HepG2 (cell line): ENCODE measurements around the gene ABCC10. TPM values are rescaled to one million over a fixed set of nuclear protein-coding genes. Genes with fewer than 3 reads are reported as not detected.
A peak's percentile ranks its signal among the peaks of the same experiment; 100 is the strongest.

ENCODE experiments used
- AFF4 ChIP-seq: sonication (generic); formaldehyde crosslinking; IDR thresholded peaks from 2 replicates; pipeline ENCODE4 v1.4.0; 2020; ENCODE audit warnings: missing genetic modification reagents
- HNRNPL ChIP-seq: fragments of 200-400 bp; formaldehyde crosslinking; IDR thresholded peaks from 2 replicates; pipeline ENCODE4 v1.6.1; 2017; ENCODE audit warnings: mild to moderate bottlenecking, low read depth, low read length
- LCORL ChIP-seq, 2 experiments: fragments of 450-650 bp in 1 of 2; sonication (generic) in 1 of 2; formaldehyde crosslinking in 1 of 2; IDR thresholded peaks; 2 replicates each; pipeline versions ENCODE4 v1.5.0 to v1.6.1; 2017 to 2020; ENCODE audit warnings: antibody characterized with exemption in 1 of 2, missing genetic modification reagents in 1 of 2
- SCMH1 ChIP-seq: sonication (generic); formaldehyde crosslinking; IDR thresholded peaks from 2 replicates; pipeline ENCODE4 v1.9.0; 2021; ENCODE audit warnings: missing genetic modification reagents, mild to moderate bottlenecking, borderline replicate concordance
- SRSF1 ChIP-seq: fragments of 200-400 bp; formaldehyde crosslinking; optimal IDR thresholded peaks from 2 replicates; pipeline ENCODE3; 2017; ENCODE audit warnings: mild to moderate bottlenecking, low read depth, low read length, moderate library complexity
- ZBED4 ChIP-seq: sonication (generic); formaldehyde crosslinking; IDR thresholded peaks from 2 replicates; pipeline ENCODE4 v1.4.0; 2020; ENCODE audit warnings: missing genetic modification reagents, borderline replicate concordance
- ZNF138 ChIP-seq: sonication (generic); formaldehyde crosslinking; IDR thresholded peaks from 2 replicates; pipeline ENCODE4 v1.5.0; 2020; ENCODE audit warnings: mild to moderate bottlenecking, low read depth, missing genetic modification reagents
- ZNF432 ChIP-seq: sonication (generic); formaldehyde crosslinking; IDR thresholded peaks from 2 replicates; pipeline ENCODE4 v1.5.0; 2020; ENCODE audit warnings: missing genetic modification reagents, mild to moderate bottlenecking, borderline replicate concordance
- ZNF569 ChIP-seq: sonication (generic); formaldehyde crosslinking; IDR thresholded peaks from 2 replicates; pipeline ENCODE4 v1.5.0; 2020; ENCODE audit warnings: mild to moderate bottlenecking, missing genetic modification reagents, moderate library complexity, borderline replicate concordance
- polyA plus RNA-seq, 8 experiments: library from polyadenylated mRNA; depleted of rRNA in 3 of 8; stranded (reverse) in 7 of 8; unstranded in 1 of 8; fragments of >200 nt; fragmentation: Illumina TruSeq in 4 of 8; extraction: Trizol in 4 of 8; gene quantifications; 2 replicates each; pipeline versions ENCODE4 v1.2.1 to v1.2.3, GENCODE V29; 2011 to 2016; ENCODE audit warnings: low read depth in 4 of 8, missing spikeins in 1 of 8, mixed read lengths in 1 of 8; ENCODE audit not compliant: insufficient read depth in 1 of 8
- total RNA-seq, 5 experiments: library from RNA; depleted of rRNA; stranded (reverse); fragments of >200 nt; fragmentation: Illumina TruSeq; extraction: Trizol; gene quantifications; 2 replicates each; pipeline ENCODE4 v1.2.3, GENCODE V29; 2016; ENCODE audit warnings: low read depth in 1 of 5
- TF ChIP-seq, protein P1 (sequence below): sonication (generic); formaldehyde crosslinking; IDR thresholded peaks from 2 replicates; pipeline ENCODE4 v1.5.1; 2020; ENCODE audit warnings: mild to moderate bottlenecking, missing genetic modification reagents, moderate library complexity
- TF ChIP-seq, protein P2 (sequence below): sonication (generic); formaldehyde crosslinking; IDR thresholded peaks from 2 replicates; pipeline ENCODE4 v1.8.1; 2022; ENCODE audit warnings: mild to moderate bottlenecking, missing genetic modification reagents

Gene ABCC10
- total and polyA plus RNA-seq, 2 of the 13 experiments (the other 11 are each of a cell fraction or from before 2014, with no cell fraction given) = 16.0 to 24.3 TPM

DNA sequence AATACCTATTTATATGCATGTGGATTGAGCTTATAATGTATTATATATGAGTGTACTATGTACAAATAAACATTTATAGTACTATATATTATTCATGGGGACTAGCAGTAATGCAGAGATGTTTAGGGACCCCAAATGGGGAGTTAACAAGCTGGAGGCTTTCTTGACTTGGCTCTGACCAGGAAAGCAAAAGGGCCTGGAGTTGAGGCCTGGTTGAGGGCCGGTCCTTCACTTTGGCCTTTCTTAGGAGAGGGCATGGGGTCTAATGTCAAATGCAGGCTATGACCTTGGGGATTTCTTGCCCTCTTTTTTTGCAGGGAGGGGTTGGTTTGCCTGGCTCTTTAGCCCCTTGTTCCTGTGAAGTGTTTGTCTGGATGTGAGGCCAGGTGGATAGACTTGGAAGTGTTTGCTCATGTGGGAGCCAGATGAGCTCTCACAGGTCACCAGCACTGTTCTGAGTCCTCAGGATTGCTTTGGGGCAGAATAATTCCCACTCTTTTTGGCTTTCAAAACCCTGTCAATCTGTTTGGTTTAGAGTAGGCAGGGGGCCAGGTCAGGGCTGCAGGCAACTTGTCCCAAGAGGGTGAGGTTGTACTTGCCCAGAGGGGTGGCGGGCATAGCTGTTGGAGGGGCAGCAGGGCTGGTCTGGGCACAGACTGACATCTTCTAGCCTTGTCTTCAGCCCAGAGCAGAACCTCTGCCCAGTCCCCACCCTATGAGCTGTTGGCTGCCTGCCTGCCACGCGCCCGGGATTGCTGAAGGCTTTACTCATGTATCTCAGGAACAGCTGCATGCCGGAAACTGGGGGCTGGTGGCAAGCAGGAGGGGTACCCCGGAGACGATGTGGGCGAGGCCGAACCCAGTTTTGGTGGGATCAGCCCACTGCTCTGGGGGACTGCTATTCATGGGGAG, 64.7 kb downstream of the ABCC10 start (continued):
- TF ChIP-seq LCORL (IDR thresholded peaks at IDR 0.05) = no peak
- TF ChIP-seq LCORL (CRISPR knock-in tag; IDR thresholded peaks at IDR 0.05) = 0 out of 2 replicates have a peak, but pooled peaks have one; percentile 9
- TF ChIP-seq ZBED4 (CRISPR knock-in tag) = no peak
- no peak for TF ChIP-seq AFF4 (CRISPR knock-in tag)
- TF ChIP-seq ZNF432 (CRISPR knock-in tag) = no peak
- TF ChIP-seq, protein P1, sequence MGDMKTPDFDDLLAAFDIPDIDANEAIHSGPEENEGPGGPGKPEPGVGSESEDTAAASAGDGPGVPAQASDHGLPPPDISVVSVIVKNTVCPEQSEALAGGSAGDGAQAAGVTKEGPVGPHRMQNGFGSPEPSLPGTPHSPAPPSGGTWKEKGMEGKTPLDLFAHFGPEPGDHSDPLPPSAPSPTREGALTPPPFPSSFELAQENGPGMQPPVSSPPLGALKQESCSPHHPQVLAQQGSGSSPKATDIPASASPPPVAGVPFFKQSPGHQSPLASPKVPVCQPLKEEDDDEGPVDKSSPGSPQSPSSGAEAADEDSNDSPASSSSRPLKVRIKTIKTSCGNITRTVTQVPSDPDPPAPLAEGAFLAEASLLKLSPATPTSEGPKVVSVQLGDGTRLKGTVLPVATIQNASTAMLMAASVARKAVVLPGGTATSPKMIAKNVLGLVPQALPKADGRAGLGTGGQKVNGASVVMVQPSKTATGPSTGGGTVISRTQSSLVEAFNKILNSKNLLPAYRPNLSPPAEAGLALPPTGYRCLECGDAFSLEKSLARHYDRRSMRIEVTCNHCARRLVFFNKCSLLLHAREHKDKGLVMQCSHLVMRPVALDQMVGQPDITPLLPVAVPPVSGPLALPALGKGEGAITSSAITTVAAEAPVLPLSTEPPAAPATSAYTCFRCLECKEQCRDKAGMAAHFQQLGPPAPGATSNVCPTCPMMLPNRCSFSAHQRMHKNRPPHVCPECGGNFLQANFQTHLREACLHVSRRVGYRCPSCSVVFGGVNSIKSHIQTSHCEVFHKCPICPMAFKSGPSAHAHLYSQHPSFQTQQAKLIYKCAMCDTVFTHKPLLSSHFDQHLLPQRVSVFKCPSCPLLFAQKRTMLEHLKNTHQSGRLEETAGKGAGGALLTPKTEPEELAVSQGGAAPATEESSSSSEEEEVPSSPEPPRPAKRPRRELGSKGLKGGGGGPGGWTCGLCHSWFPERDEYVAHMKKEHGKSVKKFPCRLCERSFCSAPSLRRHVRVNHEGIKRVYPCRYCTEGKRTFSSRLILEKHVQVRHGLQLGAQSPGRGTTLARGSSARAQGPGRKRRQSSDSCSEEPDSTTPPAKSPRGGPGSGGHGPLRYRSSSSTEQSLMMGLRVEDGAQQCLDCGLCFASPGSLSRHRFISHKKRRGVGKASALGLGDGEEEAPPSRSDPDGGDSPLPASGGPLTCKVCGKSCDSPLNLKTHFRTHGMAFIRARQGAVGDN (CRISPR knock-in tag) = peak; percentile 82
- no peak for TF ChIP-seq SRSF1
- no peak for TF ChIP-seq ZNF138 (CRISPR knock-in tag)
- TF ChIP-seq ZNF569 (CRISPR knock-in tag) = no peak
- TF ChIP-seq HNRNPL = peak; percentile 76
- no peak for TF ChIP-seq SCMH1 (CRISPR knock-in tag)
- TF ChIP-seq, protein P2, sequence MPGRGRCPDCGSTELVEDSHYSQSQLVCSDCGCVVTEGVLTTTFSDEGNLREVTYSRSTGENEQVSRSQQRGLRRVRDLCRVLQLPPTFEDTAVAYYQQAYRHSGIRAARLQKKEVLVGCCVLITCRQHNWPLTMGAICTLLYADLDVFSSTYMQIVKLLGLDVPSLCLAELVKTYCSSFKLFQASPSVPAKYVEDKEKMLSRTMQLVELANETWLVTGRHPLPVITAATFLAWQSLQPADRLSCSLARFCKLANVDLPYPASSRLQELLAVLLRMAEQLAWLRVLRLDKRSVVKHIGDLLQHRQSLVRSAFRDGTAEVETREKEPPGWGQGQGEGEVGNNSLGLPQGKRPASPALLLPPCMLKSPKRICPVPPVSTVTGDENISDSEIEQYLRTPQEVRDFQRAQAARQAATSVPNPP (CRISPR knock-in tag) = peak; percentile 28; the same call in 1 of the 2 replicates
